Activated naive CD4-positive, alpha-beta T cell (primary cell): ENCODE results near the gene CTSH.

Source experiments
- DNase-seq, 4 experiments: peaks; one replicate each; lab custom pipeline; 2025; lab: John Stamatoyannopoulos, UW

CTSH gene

GRCh38 chr15:78944669-78945407 lies at the start of gene CTSH:
Gene CTSH, minus strand, starts transcription at chr15:78945046. Its CDS starts 65 bp downstream, at chr15:78944981.
- peak in 2 of 4 experiments; percentile 10 to 58 for DNase-seq

- no peak for DNase-seq
Observed at GRCh38 chr15:78993931-78994530, 49.2 kb upstream of the CTSH start.

GRCh38 chr15:78993257-78993930 lies 48.5 kb upstream of the CTSH start:
- DNase-seq = no peak

DNA sequence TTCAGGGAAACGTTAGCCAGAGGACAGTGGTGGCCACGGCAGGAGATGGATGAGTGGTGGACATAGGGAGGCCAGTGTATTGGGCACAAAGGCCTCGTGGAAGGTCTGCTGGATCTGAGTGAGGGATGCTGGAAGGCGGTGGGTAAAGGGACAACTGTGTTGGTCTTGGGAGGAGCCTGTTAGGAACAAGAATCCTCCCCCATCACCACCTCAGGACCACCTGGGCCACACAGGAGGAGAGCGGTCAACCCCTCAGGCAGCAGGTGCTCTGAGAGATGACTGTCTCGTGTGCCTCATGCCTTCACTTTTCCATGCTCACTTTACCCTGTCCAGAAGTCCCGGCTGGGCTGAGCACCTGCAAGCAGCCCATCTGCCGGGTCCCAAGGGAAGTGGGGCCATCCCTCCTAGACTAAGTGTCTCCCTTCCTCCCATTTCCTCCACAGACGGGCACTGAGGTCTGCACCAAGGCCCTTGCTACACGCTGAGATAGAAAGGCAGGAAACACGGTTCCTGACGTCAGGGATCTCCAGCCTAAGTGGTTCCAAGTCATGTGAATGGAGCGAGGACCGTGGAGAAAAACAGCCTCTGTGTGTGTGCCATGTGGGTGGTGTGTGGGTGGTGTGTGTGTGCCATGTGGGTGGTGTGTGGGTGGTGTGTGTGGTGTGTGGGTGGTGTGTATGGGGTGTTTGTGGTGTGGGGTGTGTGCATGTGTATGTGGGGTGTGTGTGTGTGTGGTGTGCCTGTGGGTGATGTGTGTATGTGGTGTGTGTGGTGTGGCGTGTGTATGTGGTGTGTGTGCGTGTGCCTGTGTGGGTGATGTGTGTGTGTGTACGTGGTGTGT lies 47.8 kb upstream of the CTSH start:
- DNase-seq = no peak

DNA sequence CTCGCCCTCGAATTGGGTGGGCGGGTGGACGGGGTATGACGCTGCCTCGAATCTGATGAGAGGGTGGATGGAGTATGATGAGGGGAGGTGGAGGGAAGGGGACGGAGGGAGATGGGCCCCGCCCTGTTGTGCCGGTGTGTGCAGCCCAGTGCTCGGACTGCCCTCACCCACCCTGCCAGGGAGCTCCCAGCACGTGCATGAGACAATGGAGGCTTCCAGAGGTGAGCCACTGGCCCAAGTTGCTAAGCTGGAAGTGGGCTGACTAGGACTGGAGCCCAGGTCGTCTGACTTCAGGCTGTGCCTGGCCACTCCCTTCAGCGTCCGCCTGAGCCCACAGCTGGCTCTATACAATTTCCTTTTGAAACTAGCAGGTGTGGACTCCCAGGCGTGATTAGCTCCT lies 47.0 kb upstream of the CTSH start:
- DNase-seq = no peak

DNA sequence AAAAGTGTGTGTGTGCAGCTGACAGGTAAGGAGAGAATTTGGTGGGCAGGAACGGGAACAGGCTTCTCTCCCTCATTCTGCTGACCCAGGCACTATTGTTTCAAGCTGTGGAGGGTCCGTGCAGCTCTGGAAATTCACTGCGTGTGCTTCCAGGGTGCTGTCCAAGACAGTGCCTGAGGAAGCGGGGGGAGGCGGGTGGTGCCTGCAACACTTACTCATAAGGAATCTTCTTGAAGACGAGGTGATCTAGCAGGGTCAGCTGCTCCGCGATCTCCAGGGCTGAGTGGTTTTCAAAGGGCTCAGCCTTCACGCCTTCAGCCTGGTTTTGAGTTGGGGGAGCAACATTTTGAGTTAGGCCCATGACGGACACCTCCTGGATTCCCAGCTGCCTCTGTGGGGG lies 46.6 kb upstream of the CTSH start:
- DNase-seq = no peak

GRCh38 chr15:78990278-78990677 lies 45.4 kb upstream of the CTSH start:
- DNase-seq = no peak

DNA sequence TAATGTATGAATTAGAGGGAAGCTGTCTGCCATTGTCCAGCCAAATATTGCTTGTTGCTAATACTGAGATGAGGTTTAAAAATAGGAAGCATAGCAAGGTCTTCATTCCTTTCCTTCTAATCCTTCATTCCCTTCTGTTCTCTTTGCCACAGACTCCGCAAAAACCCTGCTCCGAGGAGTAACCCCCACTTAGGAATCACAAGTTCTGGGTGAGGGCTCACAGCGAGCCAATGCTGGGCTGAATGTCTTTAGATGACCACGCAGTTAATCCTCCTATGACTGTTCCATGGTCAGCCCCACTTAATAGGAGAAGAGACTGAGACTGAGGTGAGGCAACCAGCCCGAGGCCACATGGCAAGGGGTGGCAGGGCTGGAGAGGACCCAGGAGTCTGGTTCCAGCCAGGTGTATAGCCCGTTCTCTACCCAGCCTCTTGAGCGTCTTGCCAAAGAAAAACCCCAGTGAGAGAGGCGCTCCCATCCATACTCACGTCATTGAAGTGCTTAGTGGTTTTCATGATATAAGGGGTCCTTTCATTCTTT lies 44.9 kb upstream of the CTSH start:
- DNase-seq = no peak

DNA sequence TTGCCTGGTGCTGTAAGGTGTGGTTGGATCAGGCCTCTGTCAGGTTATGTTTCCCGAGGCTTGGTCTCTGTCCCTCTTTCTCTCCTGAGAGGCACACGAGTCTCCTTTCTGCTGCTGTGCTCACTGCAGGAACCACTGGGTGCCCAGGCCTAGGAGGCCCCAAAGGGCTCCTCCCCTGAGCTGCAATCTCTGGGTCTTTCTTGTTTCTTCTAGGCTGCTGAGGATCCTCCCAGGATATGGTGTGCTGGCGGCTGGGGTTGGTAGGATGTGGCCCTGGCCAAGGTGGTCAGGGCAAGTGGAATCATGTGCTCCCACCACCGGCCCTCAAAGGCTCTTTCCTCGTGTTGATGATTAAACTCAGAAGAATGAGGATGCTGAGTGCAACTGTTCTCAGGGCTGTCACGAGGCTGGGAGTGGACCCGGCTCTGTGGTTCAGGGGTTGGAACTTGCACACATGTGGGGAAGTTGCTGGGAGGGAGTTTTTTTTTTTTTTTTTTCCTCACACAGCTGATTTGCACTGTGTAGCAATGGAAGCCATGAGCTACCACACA lies 43.6 kb upstream of the CTSH start:
- no peak for DNase-seq

DNA sequence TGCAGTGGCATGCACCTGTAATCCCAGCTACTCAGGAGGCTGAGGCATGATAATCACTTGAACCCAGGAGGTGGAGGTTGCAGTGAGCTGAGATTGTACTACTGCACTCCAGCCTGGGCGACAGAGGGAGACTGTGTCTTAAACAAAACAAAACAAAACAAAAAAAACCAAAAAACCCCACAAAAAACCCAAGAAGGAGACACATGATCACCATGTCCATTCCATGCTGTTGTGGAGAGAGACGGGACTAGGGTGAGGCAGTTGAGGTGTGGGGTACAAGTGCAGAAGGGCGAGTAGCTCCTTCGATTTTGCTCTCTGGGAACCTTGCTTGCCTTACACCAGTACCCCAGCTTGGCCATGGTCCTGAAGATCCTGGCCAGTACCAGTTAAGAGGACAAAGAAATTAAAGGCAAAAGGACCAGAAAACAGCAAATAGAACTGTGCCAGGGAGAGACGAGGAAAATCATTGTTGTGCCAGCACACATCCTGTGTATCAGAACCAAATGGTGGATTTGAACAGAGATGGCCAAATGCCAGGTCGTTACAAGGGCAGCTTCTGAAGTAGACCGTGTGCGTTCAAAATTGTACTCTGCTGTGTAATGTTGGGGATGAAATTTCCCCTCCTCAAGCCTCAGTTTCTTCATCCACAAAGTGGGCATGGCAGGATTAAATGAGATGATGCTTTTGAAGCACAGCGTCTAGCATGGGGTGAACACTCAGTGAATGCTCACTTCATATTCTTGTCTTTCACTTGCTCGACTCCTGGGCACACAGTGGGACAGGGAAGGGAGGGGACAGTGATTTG lies 42.9 kb upstream of the CTSH start:
- DNase-seq = no peak

- no peak for DNase-seq
Observed at GRCh38 chr15:78985859-78986475, 41.1 kb upstream of the CTSH start.

GRCh38 chr15:78984041-78984440 lies 39.2 kb upstream of the CTSH start:
- DNase-seq = no peak

DNA sequence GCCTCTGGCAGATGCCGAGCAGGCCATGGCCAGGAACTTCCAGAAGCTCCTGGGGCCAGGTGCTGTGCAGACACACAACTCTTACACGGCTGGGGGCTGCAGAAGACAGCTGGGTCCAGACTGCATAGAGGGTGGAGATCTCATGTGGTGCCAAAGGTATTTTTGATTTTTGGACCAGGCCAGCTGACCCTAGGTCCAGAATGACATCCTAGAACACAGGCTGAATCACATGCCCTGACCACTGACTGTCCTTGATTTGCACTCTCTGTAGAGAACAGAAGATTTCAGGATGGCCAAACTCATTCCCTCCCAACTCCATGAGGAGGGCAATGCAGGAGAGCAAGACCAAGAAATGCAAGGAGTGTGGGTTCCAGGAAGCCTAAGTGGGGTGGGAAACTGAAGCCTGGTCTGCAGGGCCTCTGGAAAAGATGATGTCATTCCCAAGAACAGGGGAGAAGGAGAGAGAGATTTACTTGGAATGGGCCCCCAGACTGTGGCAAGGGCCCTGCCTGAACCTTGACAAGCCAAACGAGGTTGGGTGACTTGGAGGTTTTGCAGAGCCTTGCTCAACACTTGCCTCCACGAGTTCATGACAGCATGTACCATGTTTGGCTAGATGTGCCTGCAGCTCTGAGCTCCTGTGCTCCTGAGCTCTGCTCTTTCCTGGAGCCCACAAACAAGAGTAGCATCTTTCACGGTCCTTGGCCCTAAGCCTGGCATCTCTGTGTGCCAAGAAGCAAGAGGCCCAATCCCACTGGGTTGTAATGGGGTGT lies 38.5 kb upstream of the CTSH start:
- DNase-seq = no peak

DNA sequence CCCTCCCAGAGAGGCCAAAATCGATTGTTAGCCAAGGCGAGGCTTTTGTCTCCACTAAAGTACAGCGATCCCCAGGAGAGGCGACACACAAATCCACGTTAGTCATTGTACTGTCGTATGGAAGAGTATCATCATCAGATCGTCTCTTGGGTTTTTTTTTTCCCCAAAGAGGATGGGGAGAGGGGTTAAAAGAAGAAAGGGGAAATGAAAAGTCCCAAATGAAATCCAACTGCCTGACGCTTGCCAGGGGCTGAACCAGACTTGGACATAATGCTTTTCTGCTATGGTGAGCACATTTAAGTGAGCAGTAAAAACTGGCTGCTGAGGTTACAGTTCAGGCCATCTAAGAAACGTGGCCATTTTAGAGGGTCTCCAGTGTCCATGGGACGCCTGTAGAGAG lies 37.9 kb upstream of the CTSH start:
- no peak for DNase-seq

- no peak for DNase-seq
Observed at GRCh38 chr15:78981532-78982313, 36.9 kb upstream of the CTSH start.

- DNase-seq = no peak
Observed at GRCh38 chr15:78979456-78980320, 34.8 kb upstream of the CTSH start.

DNA sequence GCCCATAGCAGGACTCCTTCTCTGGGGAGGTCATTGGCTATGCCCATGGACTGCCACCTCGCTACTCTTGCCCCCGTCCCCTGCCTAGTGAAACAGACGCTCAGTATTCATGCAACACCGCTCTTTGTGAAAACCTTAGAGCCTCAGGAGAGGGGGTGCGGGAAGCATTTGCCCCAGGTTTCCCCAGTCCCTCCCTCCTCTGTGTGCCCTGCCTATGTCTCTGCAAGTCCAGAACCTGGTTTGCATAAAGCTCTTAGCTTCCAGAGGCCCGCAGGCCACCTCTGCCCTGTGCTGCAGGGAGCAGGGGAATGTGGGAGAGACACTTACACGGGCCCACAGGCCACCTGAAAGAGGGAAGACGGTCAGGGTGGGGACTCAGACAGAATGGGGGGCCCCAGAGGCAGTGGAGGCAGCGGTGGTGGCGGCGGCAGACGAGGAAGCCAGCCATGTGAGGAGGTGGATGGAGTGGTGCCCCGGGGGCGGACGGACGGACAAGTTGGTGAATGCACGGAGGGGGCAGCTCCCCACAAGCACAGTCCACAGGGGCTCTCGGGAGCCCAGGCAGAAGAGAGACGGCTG lies 33.8 kb upstream of the CTSH start:
- no peak for DNase-seq
